IMR-90 (cell line): ENCODE measurements around the gene SNRPA1. TPM values are rescaled to one million over a fixed set of nuclear protein-coding genes. Genes with fewer than 3 reads are reported as not detected.

Experiments
- ATAC-seq: fragments of 200-7000 bp; cut with Tn5 transposase; 2 replicates; pipeline ENCODE4 v1.9.1; 2020; ENCODE audit warnings: low read depth, mild to moderate bottlenecking, moderate library complexity
- BruUV-seq: library from RNA; stranded (reverse); fragments of 400-500 nt; replicated peaks from 2 replicates; lab custom pipeline; 2021; lab: Mats Ljungman, UMichigan
- CTCF ChIA-PET: fragments of 300-600 bp; formaldehyde crosslinking; extraction: SDS; loops from one replicate; lab custom pipeline; 2021; ENCODE audit warnings: antibody characterized with exemption; lab: Yijun Ruan, JAX
- POLR2A ChIA-PET: fragments of 300-600 bp; sonication (Branson Sonifier 250); formaldehyde crosslinking; loops from one replicate; lab custom pipeline; 2022; ENCODE audit warnings: antibody characterized with exemption; ENCODE audit not compliant: unreplicated experiment; lab: Charles Lee
- DNase-seq: peaks from one replicate; pipeline ENCODE4 v3.0.0; 2013
- H2AFZ ChIP-seq: replicated peaks from 2 replicates; pipeline ENCODE3; 2013; ENCODE audit warnings: low read length, mild to moderate bottlenecking; ENCODE audit not compliant: poor library complexity
- H2AK5ac ChIP-seq: 2 replicates; pipeline ENCODE4 v1.6.1; 2013; ENCODE audit warnings: low read depth, low read length, inconsistent platforms
- H2AK9ac ChIP-seq: replicated peaks from 2 replicates; pipeline ENCODE3; 2013; ENCODE audit warnings: mild to moderate bottlenecking, low read depth, low read length, moderate library complexity; ENCODE audit not compliant: poor library complexity
- H2BK120ac ChIP-seq: 2 replicates; pipeline ENCODE4 v1.6.1; 2013; ENCODE audit warnings: low read depth, low read length, inconsistent platforms
- H2BK15ac ChIP-seq: 3 replicates; pipeline ENCODE4 v1.6.1; 2013; ENCODE audit warnings: low read depth, low read length, inconsistent platforms
- H2BK20ac ChIP-seq: 2 replicates; pipeline ENCODE4 v1.6.1; 2013; ENCODE audit warnings: low read depth, mild to moderate bottlenecking, inconsistent platforms, low read length, moderate library complexity
- H2BK5ac ChIP-seq: 2 replicates; pipeline ENCODE4 v1.6.1; 2013; ENCODE audit warnings: mild to moderate bottlenecking, low read depth, low read length, inconsistent platforms; ENCODE audit not compliant: poor library complexity, severe bottlenecking
- H3K14ac ChIP-seq: replicated peaks from 2 replicates; pipeline ENCODE4 v1.6.1; 2013; ENCODE audit warnings: low read depth, low read length, inconsistent platforms
- H3K18ac ChIP-seq: 2 replicates; pipeline ENCODE4 v1.6.1; 2013; ENCODE audit warnings: low read depth, low read length, control low read depth
- H3K23ac ChIP-seq: 2 replicates; pipeline ENCODE4 v1.6.1; 2013; ENCODE audit warnings: low read depth, low read length, inconsistent platforms
- H3K27ac ChIP-seq: 2 replicates; pipeline ENCODE4 v1.5.1; 2013; ENCODE audit warnings: mild to moderate bottlenecking, control low read depth, low read length; ENCODE audit not compliant: insufficient read depth
- H3K27me3 ChIP-seq: 2 replicates; pipeline ENCODE4 v1.6.1; 2013; ENCODE audit warnings: low read length; ENCODE audit not compliant: control insufficient read depth, insufficient read depth
- H3K36me3 ChIP-seq: 2 replicates; pipeline ENCODE4 v1.6.1; 2013; ENCODE audit warnings: low read length, mixed read lengths; ENCODE audit not compliant: control insufficient read depth, insufficient read depth
- H3K4ac ChIP-seq: 2 replicates; pipeline ENCODE4 v1.6.1; 2013; ENCODE audit warnings: low read depth, low read length, inconsistent platforms
- H3K4me1 ChIP-seq: 2 replicates; pipeline ENCODE4 v1.6.1; 2013; ENCODE audit warnings: low read length, mixed read lengths; ENCODE audit not compliant: control insufficient read depth, insufficient read depth
- H3K4me2 ChIP-seq: 2 replicates; pipeline ENCODE4 v1.6.1; 2013; ENCODE audit warnings: low read depth, mild to moderate bottlenecking, control low read depth, low read length, moderate library complexity
- H3K4me3 ChIP-seq: 2 replicates; pipeline ENCODE4 v1.5.1; 2013; ENCODE audit warnings: low read depth, mild to moderate bottlenecking, control low read depth, low read length, moderate library complexity; ENCODE audit not compliant: insufficient read depth
- H3K56ac ChIP-seq: 2 replicates; pipeline ENCODE4 v1.6.1; 2013; ENCODE audit warnings: low read length, inconsistent platforms; ENCODE audit not compliant: insufficient read depth; ENCODE audit errors: extremely low read depth
- H3K79me1 ChIP-seq, 2 experiments: 2 replicates each; pipeline ENCODE4 v1.6.1; 2013; ENCODE audit warnings: low read length in 2 of 2, inconsistent platforms in 1 of 2, low read depth in 1 of 2
- H3K9ac ChIP-seq: 2 replicates; pipeline ENCODE4 v1.6.1; 2013; ENCODE audit warnings: low read depth, low read length, control low read depth
- H3K9me1 ChIP-seq: 2 replicates; pipeline ENCODE4 v1.6.1; 2013; ENCODE audit warnings: low read length, inconsistent platforms; ENCODE audit not compliant: insufficient read depth
- H3K9me3 ChIP-seq: 2 replicates; pipeline ENCODE4 v1.6.1; 2013; ENCODE audit warnings: low read length; ENCODE audit not compliant: control insufficient read depth, insufficient read depth
- H4K20me1 ChIP-seq: 2 replicates; pipeline ENCODE4 v1.6.1; 2013; ENCODE audit warnings: low read length, inconsistent platforms; ENCODE audit not compliant: insufficient read depth
- H4K5ac ChIP-seq: 2 replicates; pipeline ENCODE4 v1.6.1; 2013; ENCODE audit warnings: mild to moderate bottlenecking, low read depth, low read length, control low read depth
- H4K8ac ChIP-seq, 2 experiments: 2 replicates each; pipeline ENCODE4 v1.6.1; 2013; ENCODE audit warnings: low read depth in 2 of 2, low read length in 2 of 2, control low read depth in 1 of 2, inconsistent platforms in 1 of 2
- H4K91ac ChIP-seq: 2 replicates; pipeline ENCODE4 v1.6.1; 2013; ENCODE audit warnings: low read depth, low read length, inconsistent platforms; ENCODE audit not compliant: insufficient read depth
- CEBPB ChIP-seq: IDR thresholded peaks from 2 replicates; pipeline ENCODE4 v1.6.1; 2012; ENCODE audit warnings: low read depth, low read length, improper control_type of control experiment
- CHD1 ChIP-seq: IDR thresholded peaks from 2 replicates; pipeline ENCODE4 v1.6.1; 2012; ENCODE audit warnings: low read depth, low read length, improper control_type of control experiment
- CTCF ChIP-seq: conservative IDR thresholded peaks from 2 replicates; pipeline ENCODE4 v1.5.1; 2012; ENCODE audit warnings: mild to moderate bottlenecking, low read depth, low read length, improper control_type of control experiment
- ELK1 ChIP-seq: fragments of 150-350 bp; IDR thresholded peaks from 2 replicates; pipeline ENCODE4 v1.6.1; 2016; ENCODE audit warnings: low read depth, mild to moderate bottlenecking, low read length, moderate library complexity, borderline replicate concordance
- FOS ChIP-seq: fragments of 150-350 bp; IDR thresholded peaks from 2 replicates; pipeline ENCODE4 v1.6.1; 2016; ENCODE audit warnings: low read depth, low read length
- MAFK ChIP-seq: IDR thresholded peaks from 2 replicates; pipeline ENCODE4 v1.6.1; 2012; ENCODE audit warnings: low read depth, low read length, improper control_type of control experiment
- MAZ ChIP-seq: IDR thresholded peaks from 2 replicates; pipeline ENCODE4 v1.6.1; 2012; ENCODE audit warnings: low read depth, mild to moderate bottlenecking, low read length, improper control_type of control experiment, moderate library complexity, borderline replicate concordance
- MXI1 ChIP-seq: IDR thresholded peaks from 2 replicates; pipeline ENCODE4 v1.6.1; 2012; ENCODE audit warnings: low read depth, mild to moderate bottlenecking, low read length, moderate library complexity, borderline replicate concordance
- NFE2L2 ChIP-seq: fragments of 150-350 bp; IDR thresholded peaks from 2 replicates; pipeline ENCODE4 v1.6.1; 2016; ENCODE audit warnings: low read depth, mild to moderate bottlenecking, low read length
- RAD21 ChIP-seq: IDR thresholded peaks from 2 replicates; pipeline ENCODE4 v1.6.1; 2012; ENCODE audit warnings: low read length, improper control_type of control experiment
- RCOR1 ChIP-seq: IDR thresholded peaks from 2 replicates; pipeline ENCODE4 v1.6.1; 2012; ENCODE audit warnings: mild to moderate bottlenecking, low read length, improper control_type of control experiment; ENCODE audit not compliant: insufficient replicate concordance
- RFX5 ChIP-seq: IDR thresholded peaks from 2 replicates; pipeline ENCODE4 v1.8.0; 2012; ENCODE audit warnings: low read depth, mild to moderate bottlenecking, low read length, moderate library complexity
- USF2 ChIP-seq: fragments of 150-350 bp; IDR thresholded peaks from 2 replicates; pipeline ENCODE4 v1.6.1; 2017; ENCODE audit warnings: mild to moderate bottlenecking, antibody characterized with exemption, low read length, low read depth
- WGBS, 2 experiments: methylation state at CpG; one replicate each; pipeline versions ENCODE4 v1.1.5 to v1.1.7; 2013; ENCODE audit warnings: missing lambda C conversion rate in 2 of 2; ENCODE audit not compliant: insufficient read length in 1 of 2; ENCODE audit errors: extremely low coverage in 2 of 2; 5-methylcytosine and 5-hydroxymethylcytosine counted together
- dilution Hi-C: fragments of 300-500 bp; cut with HindIII; formaldehyde crosslinking; loops from one replicate; pipeline ENCODE4 v1.14.3; 2018; ENCODE audit warnings: low sequenced_read_pairs; ENCODE audit not compliant: unreplicated experiment
- in situ Hi-C: fragments of 300-500 bp; cut with MboI; formaldehyde crosslinking; loops from 3 replicates; pipeline ENCODE4 v1.14.3; 2019; ENCODE audit warnings: low sequenced_read_pairs, inconsistent platforms, mixed read lengths
- intact Hi-C: fragments of 100-400 bp; cut with micrococcal nuclease; formaldehyde crosslinking; loops from 2 replicates; pipeline ENCODE4 v1.10.0; 2022
- polyA plus RNA-seq, 3 experiments: library from polyadenylated mRNA; depleted of rRNA; stranded (reverse); fragments of >200 nt; gene quantifications; 2 replicates each; pipeline ENCODE4 v1.2.3, GENCODE V29; 2012; ENCODE audit warnings: low replicate concordance in 1 of 3
- total RNA-seq: library from RNA; depleted of rRNA; stranded (reverse); fragments of >200 nt; gene quantifications from 2 replicates; pipeline ENCODE4 v1.2.3, GENCODE V29; 2012

The SNRPA1 gene
- total and polyA plus RNA-seq, 2 of the 4 experiments (the other 2 are of a cell fraction): 37.1 to 79.9 TPM

- dilution Hi-C loops (no loop called here), intact Hi-C loops (no loop called here), in situ Hi-C loops (no loop called here)
- DNase-seq (no peak), ATAC-seq (no peak)
- ChIA-PET CTCF (interaction anchor here (0.7 kb wide), 1 partner anchor 10 kb away, joined by 3 read pairs; no protein-coding TSS in a partner anchor), POLR2A (no interaction called here)
- Histone ChIP-seq H4K8ac (no peak overlapping the region), H4K5ac (no peak overlapping the region), H2AK9ac (no peak overlapping the region), H3K9ac (no peak overlapping the region), H3K56ac (no peak overlapping the region), H3K4me3 (no peak overlapping the region), H2AFZ (no peak overlapping the region), H3K36me3 (peaks cover 46% of the 10 kb centered on the region), H2BK20ac (no peak overlapping the region), H3K9me1 (no peaks in the 10 kb centered on the region), H2AK5ac (no peak overlapping the region), H3K23ac (no peak overlapping the region), H2BK15ac (no peak overlapping the region), H3K27me3 (no peaks in the 10 kb centered on the region), H3K27ac (no peak overlapping the region), H3K4me1 (no peaks in the 10 kb centered on the region), H2BK5ac (no peak overlapping the region), H4K20me1 (peaks cover 23% of the 10 kb centered on the region), H3K4me2 (no peak overlapping the region), H3K79me1 (peaks cover 31 to 42% of the 10 kb centered on the region in 2 experiments), H3K9me3 (no peaks in the 10 kb centered on the region), H3K14ac (no peak overlapping the region), H2BK120ac (no peak overlapping the region), H4K91ac (no peak overlapping the region), H3K18ac (no peak overlapping the region), H3K4ac (no peak overlapping the region)
- no peak for TF ChIP-seq RFX5
- TF ChIP-seq MAFK: no peak
- TF ChIP-seq FOS: no peak
- no peak for TF ChIP-seq ELK1
- no peak for TF ChIP-seq CTCF
- TF ChIP-seq CEBPB: no peak
- no peak for TF ChIP-seq MAZ
- no peak for TF ChIP-seq CHD1
- TF ChIP-seq NFE2L2: no peak
- TF ChIP-seq RAD21: no peak
- TF ChIP-seq RCOR1: no peak
- TF ChIP-seq USF2: no peak
- no peak for TF ChIP-seq MXI1
- BruUV-seq: no TSS peak
- WGBS, 2 experiments: no CpG with 5 or more reads among the region's 9 CpGs
Observed at GRCh38 chr15:101286471-101287114, 8.5 kb downstream of the SNRPA1 start.
